ENCODE data around the gene DPP6.

DNA sequence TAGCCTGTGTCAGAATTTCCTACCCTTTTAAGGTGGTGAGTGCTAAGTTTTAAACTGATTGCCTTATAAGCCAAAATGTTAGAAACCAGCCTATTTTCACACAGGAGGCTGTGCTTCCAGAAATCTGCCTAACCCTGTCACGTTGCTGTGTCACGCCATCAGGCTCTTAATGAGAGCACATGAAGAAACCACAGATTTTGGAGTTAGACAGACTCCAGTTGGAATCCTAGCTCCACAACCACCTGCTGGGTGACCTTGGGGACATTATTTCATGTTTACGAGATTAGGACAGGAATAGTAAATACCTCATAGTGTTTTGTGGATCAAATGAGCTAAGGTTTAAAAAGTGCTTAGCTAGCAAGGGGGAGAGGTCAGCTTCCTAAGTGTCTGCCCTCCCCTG lies 321.8 kb downstream of the DPP6 start:
- TF ChIP-seq, protein P1, sequence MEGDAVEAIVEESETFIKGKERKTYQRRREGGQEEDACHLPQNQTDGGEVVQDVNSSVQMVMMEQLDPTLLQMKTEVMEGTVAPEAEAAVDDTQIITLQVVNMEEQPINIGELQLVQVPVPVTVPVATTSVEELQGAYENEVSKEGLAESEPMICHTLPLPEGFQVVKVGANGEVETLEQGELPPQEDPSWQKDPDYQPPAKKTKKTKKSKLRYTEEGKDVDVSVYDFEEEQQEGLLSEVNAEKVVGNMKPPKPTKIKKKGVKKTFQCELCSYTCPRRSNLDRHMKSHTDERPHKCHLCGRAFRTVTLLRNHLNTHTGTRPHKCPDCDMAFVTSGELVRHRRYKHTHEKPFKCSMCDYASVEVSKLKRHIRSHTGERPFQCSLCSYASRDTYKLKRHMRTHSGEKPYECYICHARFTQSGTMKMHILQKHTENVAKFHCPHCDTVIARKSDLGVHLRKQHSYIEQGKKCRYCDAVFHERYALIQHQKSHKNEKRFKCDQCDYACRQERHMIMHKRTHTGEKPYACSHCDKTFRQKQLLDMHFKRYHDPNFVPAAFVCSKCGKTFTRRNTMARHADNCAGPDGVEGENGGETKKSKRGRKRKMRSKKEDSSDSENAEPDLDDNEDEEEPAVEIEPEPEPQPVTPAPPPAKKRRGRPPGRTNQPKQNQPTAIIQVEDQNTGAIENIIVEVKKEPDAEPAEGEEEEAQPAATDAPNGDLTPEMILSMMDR (IDR thresholded peaks at IDR 0.05), result no peak
- no peak for TF ChIP-seq POLR2A (IDR thresholded peaks at IDR 0.05)
- no peak for TF ChIP-seq EP300 (IDR thresholded peaks at IDR 0.05)

Measured in ovary (tissue), 3 donors.